GM21528 (cell line): ENCODE results near the gene CLIC6.
"Not testable (repeated sequence)": the region's sequence is repeated elsewhere in the genome, so short reads cannot be mapped to it uniquely, and the experiment has no call there.

Experiments
- ATAC-seq: cut with Tn5 transposase; IDR thresholded peaks from one replicate; pipeline ENCODE4 v1.9.1; 2021; ENCODE audit warnings: mild to moderate bottlenecking, moderate library complexity; ENCODE audit not compliant: unreplicated experiment, low FRiP score

The CLIC6 gene

GRCh38 chr21:34690793-34691175, 22.0 kb downstream of the CLIC6 start:
- ATAC-seq, result no peak

GRCh38 chr21:34691390-34692032, 22.7 kb downstream of the CLIC6 start:
- no peak for ATAC-seq

- no peak for ATAC-seq
These were observed 23.7 kb downstream of the CLIC6 start for GRCh38 chr21:34692458-34693020.

- no peak for ATAC-seq
These were observed 24.5 kb downstream of the CLIC6 start for GRCh38 chr21:34693192-34693810.

- no peak for ATAC-seq
These were observed 26.6 kb downstream of the CLIC6 start for GRCh38 chr21:34695434-34695833.

- ATAC-seq, result no peak
These were observed 27.3 kb downstream of the CLIC6 start for GRCh38 chr21:34696121-34696520.

- ATAC-seq, result no peak
These were observed 29.0 kb downstream of the CLIC6 start for GRCh38 chr21:34697826-34698225.

GRCh38 chr21:34698270-34699015, 29.6 kb downstream of the CLIC6 start:
- ATAC-seq, result no peak

GRCh38 chr21:34700605-34701004, 31.8 kb downstream of the CLIC6 start:
- no peak for ATAC-seq

- ATAC-seq, result no peak
These were observed 32.9 kb downstream of the CLIC6 start for GRCh38 chr21:34701726-34702125.

GRCh38 chr21:34702341-34703170, 33.8 kb downstream of the CLIC6 start:
- no peak for ATAC-seq

GRCh38 chr21:34703571-34703970, 34.8 kb downstream of the CLIC6 start:
- no peak for ATAC-seq

- no peak for ATAC-seq
These were observed 35.3 kb downstream of the CLIC6 start for GRCh38 chr21:34704119-34704518.

GRCh38 chr21:34705011-34705410, 36.2 kb downstream of the CLIC6 start:
- no peak for ATAC-seq

GRCh38 chr21:34706337-34706736, 37.5 kb downstream of the CLIC6 start:
- ATAC-seq, result no peak

- ATAC-seq, result peak; percentile 86
These were observed 39.1 kb downstream of the CLIC6 start for GRCh38 chr21:34707876-34708325.

GRCh38 chr21:34713621-34714020, 44.8 kb downstream of the CLIC6 start:
- ATAC-seq, result no peak

GRCh38 chr21:34715518-34715917, 46.7 kb downstream of the CLIC6 start:
- no peak for ATAC-seq

GRCh38 chr21:34715985-34716596, 47.3 kb downstream of the CLIC6 start:
- no peak for ATAC-seq

GRCh38 chr21:34718529-34718928, 49.7 kb downstream of the CLIC6 start:
- not testable (repeated sequence) for ATAC-seq
